Renal cortical epithelial cell (primary cell): ENCODE results near the gene VILL. TPM values are rescaled to one million over a fixed set of nuclear protein-coding genes. Genes with fewer than 3 reads are reported as not detected.
"Not testable (repeated sequence)": the region's sequence is repeated elsewhere in the genome, so short reads cannot be mapped to it uniquely, and the experiment has no call there.

Source experiments
- DNase-seq: peaks from one replicate; pipeline ENCODE4 v3.0.0-alpha.2; 2011; ENCODE audit warnings: low read depth
- total RNA-seq: library from RNA; depleted of rRNA; stranded (reverse); fragments of >200 nt; gene quantifications from 2 replicates; pipeline ENCODE4 v1.2.3, GENCODE V29; 2014

The VILL gene
- total RNA-seq, 1 donor from 2014 or later, result 4.5 TPM

DNA sequence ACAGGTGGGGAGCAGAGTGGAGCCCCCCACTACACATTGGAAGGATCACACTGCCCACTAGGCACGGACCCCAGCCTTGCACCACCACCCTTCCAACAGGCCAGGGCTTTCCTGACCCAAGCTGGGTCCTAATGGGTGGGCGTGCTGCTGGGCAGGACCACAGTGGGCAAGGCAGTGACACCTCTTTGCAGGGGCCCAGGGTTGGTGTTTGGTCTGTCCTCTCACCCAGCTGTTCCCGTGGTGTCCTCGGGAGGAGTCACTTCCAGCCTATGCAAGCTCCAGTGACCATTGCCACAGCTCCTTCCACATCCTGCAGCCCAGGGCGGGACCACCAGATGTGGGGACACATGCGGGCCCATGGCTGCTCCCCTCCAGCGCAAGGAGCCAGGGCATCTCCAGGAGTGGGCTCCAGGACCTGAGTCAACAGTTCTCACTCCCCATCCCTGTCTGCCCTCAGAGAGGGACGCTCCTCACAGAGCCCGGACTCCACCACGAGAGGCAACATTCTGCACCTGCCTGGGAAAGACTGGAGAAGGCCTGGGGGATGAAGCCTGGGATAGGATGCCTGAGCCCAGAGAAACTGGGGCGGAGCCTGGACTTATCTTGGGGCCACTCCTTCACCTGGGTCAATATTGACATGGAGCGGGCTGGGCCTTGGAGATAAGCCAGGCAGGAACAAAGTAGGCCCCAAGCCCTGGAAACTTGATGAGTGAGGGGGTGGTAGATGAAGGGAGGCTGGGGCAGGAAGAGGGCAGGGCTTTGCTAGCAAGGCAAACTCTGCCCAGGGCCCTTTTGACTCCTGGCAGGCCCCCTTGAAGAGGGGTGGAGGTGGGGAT is 3.9 kb upstream of the VILL start:
- DNase-seq, result no peak

DNA sequence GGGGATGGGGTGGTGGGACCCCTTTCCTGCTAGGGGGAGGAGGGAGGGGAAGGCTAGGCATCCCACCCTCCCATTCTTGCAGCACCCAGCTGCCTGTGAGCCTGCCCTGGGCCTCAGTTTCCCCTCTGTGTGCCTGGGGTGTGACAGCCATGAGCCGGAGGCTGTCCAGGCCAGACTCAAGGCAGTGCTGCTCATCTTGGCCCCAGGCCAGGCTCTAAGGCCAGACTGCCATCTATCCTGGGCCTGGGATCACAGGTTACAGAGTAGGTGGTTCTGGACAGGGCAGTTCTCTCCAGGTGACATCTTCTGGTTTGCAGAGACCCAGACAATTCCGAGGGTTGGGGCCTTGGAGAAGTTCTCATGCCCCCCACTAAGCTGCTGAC is 3.3 kb upstream of the VILL start:
- no peak for DNase-seq

DNA sequence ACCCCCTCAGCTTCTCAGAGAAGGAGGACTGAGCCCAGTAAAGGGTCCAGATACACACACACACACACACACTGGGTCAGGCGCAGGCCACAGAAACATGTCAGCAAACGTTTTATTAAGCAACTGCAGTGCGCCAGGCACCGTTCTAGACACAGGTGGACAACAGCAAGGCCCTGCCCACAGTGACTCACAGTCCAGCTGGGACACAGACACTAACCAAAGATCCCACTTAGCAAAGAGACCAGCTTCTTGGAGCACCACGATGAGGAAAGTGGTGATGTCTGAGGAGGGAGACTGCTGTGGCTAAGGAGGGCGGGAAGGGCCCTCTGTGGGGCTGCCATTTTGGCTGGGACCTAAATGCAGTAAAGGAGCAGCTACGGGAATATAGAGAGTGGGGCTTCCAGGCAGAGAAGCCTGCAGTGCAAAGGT is 2.8 kb upstream of the VILL start:
- DNase-seq, result no peak

DNA sequence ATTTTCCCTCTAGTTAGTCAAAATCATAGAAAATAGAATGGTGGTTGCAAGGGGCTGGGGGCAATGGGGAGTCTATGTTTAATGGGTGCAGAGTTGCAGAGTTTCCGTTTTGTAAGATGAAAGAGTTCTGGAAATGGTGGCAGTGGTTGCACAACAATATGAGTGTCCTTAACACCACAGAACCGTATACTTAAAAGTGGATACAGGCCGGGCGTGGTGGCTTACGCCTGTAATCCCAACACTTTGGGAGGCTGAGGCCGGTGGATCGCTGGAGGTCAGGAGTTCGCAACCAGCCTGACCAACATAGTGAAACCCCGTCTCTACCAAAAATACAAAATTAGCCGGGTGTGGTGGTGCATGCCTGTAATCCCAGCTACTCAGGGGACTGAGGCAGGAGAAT is 2.2 kb upstream of the VILL start:
- DNase-seq, result not testable (repeated sequence)

DNA sequence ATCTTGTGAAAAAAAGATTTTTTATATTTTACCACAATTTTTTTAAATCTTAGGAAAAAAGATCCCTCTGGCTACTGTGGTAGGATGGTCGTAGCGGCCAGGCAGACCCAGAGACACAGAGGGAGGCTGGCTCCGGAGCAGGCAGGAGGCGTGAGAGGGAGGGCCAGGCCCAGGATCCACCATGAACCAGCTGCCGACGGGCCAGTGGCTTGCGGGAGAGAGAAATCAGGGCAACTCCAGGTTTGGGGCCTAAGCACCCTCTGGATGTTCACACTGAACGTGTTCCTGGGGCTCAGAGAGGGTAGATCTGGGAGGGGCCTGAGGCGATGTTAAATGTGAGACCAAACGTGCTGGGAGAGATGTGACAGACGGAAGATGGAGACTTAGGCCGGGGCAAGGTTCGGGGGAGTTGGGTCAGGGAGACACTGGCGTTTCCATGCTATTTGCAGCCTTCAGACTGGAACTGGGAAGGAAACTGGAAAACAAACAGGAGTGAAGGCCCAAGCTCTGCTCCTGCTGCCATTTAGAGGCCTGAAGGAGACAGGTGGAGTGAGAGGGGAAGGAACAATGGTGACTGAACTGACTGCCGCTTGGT is 1.6 kb upstream of the VILL start:
- DNase-seq, result no peak

DNA sequence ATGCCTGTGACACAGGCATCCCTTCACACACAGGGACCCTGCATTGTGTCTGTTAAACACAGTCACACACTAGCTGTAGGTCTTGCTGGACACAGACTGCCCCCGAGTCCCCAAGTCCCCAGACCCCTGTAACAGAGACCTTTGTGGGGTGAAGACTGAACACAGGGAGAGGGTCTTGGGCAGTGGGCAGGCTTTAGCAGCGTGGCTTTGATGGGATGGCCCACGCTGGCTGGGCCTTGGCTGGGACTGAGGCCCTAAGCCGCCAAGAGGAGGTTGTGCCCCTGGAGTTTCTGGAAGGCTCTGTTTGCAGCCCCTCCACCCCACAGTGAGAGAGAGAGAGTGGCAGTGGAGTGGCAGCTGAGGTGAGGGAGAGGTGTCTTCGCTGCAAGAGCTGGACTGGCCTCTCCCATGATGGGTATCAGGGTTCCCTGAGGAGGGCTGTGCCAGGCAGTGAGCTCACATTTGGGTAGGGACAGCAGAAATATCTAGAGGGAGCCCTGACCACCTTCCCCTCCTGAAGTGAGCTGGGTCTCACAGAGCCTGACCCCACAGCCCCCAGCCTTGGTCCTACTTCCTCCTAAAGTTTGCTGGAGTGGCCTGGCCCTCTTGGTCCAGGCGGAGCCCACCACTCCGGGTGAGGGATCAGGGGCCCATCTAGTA is 635 bp upstream of the VILL start:
- DNase-seq, result no peak

DNA sequence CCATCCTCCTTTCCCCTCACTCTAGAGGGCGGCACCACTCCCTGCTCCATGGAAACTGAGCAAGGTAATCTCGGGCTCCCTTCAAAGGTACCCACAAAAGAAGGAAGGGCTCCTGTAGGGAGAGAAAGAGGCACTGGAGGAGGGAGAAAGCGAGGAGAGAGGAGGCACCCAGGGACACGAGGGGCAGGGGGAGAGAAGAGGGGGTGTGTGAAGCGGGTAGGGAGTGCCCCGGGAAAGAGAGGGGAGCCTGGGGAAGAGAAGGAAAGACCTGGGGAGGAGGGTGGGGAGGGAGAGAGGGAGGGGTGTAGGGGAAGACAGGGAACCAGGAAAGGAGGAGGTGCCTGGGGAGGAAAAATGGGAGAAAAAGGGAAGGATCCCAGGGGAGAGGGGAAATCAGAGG is 523 bp downstream of the VILL start:
- no peak for DNase-seq

DNA sequence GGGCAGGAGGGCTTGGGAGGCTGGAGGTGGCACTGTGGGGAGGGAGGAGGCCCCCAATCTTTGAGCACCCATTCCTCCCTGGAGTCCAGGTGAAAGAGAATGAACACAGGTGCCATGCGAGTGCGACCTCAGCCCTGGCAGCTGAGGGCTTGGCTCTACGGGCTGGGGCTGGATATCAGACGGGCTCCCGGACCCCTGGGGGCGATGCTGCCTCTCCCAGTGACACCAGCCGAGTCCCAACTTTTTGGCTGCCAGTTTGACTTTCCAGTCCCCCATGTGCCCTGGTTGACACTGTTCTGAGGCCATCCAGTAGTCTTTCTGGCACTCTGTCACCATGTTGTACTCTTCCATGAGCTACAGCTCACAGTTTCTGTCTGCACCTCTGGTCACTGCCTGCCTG is 1.2 kb downstream of the VILL start:
- no peak for DNase-seq

DNA sequence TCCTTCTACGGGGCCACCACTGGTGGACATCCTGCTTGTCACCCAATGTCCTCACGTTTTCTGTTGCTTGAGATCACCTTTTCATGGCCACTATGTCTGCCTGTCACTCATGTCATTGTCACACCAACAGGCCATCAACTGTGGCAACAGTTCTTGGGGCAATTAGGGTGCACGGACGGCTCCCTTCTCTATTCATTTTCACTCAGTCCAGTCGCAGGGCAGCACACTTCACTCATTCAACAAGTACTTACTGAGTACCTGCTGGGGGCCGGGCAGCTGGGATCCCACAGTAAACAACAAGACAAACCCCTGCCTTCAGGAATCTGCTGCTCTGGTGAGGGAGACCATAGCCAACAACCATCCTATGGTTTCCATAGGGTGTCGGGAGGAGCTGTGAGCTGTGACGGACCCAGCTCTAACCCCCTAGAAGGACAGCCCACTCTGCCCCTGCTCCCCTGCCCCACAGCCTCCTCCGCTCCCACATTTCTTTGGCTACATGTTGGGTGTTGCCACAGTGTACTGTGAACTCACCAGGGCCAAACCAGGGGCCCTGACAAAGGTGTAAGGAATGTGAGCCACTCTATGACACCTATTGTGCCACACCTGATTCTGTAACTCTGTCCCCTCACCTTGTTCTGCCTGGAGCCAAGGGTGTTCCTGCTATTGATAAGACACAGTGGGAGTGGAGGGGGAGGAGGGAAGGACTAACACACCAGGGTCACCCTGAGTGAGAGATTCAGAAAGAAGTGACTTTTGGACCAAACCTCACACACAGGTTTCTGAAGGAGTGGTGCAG is 1.9 kb downstream of the VILL start:
- DNase-seq, result no peak

DNA sequence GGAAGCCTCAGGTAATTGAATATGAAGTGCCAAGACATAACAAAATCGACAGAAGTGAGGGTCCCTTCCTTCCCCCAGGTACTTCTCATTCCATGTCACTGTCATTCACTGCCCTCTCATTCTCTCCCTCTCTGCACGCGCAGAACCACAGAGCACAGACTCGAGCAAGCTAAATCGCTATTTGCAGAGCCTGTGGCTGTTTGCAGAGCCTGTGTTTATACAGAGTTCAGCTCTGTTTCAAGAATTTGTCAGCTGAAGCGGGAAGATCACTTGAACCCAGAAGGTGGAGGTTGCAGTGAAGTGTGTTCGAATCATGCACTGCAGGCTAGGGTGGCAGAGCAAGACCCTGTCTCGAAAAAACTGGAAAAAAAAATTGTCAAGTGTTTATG is 2.5 kb downstream of the VILL start:
- no peak for DNase-seq

DNA sequence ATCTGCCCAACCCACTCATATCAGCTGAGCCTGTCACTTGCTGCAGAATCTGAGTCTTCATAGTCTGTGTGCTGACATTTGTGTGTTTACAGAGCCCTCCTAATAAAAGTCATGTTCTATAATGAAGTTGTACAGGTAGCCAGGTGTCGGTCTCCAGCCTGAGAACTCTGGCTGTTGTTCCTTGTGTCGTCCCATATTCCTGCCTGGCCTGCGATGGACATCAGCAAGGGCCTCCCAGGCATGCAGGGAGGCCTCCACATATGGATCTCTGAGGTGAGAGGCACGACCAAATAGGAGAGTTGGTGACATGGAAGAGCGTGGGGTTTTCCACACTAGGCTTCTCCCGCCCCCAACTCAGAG is 2.9 kb downstream of the VILL start:
- no peak for DNase-seq

DNA sequence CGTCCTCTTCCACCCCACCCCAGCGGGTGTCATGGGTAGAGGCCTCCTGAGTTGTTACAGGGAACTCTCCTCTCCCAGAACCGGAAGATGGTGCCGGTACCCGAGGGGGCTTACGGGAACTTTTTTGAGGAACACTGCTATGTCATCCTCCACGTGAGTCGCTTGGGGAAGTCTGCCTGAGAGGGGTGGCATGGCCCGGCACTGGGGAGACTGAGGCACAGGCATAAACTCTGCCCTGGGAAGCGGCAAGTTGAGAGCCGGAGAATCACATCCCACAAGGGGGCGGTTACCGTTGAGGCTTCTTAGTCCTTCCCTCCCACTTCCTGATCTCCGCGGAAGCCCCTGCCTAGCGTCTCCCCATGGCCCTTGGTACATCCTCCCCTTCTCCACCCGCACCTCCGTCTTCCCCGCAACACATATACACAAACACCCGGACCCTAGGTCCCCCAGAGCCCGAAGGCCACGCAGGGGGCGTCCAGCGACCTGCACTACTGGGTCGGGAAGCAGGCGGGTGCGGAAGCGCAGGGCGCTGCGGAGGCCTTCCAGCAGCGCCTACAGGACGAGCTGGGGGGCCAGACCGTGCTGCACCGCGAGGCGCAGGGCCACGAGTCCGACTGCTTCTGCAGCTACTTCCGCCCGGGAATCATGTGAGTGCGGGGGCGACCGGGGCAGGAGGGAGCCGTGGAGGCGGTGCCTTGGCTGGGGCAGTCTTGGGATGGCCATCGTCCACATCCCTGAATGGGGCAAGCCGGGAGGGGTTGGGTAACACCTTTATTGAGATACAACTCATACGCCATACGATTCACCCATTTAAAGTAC is 3.4 kb downstream of the VILL start:
- DNase-seq, result peak; percentile 49

DNA sequence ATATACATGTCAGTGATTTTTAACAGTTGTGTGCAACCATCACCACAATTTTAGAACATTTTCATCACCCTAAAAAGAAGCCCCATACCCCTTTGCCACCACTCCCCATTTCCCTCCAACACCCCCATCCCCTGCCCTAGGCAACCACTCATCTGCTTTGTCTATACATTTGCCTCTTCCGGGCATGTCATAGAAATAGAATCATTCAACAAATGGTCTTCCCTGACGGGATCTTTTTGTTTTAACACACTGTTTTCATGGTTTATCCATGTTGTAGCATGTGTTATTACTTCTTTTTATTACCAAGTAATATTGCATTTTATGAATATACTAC is 4.0 kb downstream of the VILL start:
- DNase-seq, result no peak

DNA sequence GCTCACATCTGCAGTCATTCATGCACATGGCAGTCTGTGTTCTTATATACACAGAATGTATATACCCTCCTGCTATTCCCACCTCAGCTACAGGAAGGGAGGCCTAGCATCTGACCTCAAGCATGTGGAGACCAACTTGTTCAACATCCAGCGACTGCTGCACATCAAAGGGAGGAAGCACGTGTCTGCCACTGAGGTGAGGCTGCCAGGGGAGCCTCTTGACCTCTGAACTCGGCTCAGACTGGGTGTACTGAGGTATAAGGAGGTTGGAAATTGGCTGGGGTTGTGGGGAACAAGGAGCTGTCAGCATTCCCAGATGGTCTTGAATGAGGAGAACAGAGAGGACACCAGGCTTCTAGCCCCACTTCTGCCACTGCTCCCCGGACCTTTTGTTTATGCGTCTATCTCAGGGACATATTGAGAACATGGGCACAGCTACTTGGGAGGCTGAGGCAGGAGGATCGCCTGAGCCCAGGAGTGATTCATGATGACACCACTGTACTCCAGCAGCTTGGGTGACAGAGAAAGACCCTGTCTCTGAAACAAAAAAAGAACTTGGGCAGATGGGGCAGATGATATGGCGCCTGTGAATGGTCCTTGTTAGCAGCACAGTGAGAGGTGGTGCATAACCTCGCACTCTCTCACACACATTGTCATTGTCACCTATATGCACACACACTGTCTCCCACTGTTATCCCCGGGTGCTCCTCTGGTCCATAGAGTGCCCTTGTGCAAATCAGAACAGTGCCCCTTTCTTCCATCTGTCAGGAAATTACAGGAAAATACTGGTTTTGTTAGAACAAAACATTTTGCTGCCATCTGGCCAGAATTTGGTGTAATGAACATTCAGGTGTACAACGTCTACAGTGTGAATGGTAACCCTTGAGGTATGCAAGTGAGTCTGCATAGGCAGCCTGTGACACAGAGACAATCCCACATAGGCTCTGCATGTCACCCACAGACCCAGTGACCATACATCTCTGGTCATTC is 5.4 kb downstream of the VILL start:
- DNase-seq, result no peak

DNA sequence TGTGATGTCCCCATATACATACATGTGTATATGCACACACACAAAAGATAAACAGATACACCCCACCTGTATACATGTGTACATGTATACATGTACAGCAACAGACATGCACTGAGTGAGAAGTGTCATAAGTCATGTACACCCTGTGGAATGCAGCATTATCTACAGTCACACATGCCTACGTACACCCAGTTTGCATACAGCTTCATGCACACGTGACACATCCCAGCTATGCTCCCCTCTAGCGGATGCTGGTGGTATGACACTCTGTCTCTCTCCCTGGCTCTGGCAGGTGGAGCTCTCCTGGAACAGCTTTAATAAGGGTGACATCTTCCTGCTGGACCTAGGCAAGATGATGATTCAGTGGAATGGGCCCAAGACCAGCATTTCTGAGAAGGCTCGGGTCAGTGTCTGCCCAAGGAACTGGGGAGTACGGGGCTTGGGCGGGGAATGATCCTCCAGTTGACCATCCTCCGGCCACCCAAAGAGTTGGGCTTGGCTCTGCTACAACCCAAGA is 6.3 kb downstream of the VILL start:
- peak; percentile 77 for DNase-seq

DNA sequence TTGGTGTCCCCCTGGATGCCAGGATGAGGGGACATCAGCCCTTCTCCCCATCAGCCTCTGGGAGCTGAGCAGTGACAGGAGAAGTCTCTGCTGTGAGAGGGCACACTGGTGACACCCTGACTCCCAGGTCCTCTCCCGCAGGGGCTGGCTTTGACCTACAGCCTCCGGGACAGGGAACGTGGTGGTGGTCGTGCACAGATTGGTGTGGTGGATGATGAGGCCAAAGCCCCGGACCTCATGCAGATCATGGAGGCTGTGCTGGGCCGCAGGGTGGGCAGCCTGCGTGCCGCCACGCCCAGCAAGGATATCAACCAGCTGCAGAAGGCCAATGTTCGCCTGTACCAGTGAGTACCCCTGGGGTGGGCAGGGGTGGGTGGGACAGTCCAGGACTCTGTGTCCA is 6.8 kb downstream of the VILL start:
- DNase-seq, result no peak

DNA sequence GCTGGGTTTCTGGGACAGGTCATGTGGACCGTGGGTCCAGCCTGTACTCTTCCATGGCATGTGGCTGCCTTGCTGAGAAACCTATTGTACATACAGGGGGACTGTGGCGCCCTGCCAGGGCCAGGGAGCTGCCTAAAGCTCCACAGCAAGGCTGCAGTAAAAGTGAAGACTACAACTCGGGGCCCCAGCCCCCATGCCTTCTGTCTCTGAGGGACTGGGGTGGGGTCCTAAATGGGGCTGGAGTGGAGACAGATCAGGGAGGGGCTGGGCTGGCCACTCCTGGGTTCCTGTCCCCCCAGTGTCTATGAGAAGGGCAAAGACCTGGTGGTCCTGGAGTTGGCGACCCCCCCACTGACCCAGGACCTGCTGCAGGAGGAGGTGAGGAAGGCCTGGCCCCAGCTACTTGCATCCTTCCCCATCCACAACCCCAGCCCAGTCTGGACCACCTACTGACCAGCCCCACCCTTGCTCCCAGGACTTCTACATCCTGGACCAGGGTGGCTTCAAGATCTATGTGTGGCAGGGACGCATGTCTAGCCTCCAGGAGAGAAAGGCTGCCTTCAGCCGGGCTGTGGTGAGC is 7.3 kb downstream of the VILL start:
- DNase-seq, result no peak

DNA sequence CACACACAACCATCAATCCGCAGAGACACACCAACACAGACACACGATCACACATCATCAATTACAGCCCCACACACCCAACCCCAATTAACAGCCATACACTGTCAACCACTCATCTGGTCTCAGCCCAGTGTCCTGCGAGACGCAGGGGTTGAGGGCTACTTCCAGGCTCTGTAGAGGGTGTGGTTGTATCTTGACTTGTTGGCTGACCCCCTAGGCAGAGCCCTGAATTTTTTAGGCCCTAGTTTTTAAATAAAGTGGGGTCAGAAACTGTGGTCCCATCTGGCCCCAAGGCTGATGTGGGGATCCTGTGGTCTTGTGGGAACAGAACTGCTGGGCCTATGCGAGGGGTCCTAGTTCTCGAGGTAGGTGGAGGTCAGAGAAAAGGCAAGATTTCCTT is 9.2 kb downstream of the VILL start:
- no peak for DNase-seq

DNA sequence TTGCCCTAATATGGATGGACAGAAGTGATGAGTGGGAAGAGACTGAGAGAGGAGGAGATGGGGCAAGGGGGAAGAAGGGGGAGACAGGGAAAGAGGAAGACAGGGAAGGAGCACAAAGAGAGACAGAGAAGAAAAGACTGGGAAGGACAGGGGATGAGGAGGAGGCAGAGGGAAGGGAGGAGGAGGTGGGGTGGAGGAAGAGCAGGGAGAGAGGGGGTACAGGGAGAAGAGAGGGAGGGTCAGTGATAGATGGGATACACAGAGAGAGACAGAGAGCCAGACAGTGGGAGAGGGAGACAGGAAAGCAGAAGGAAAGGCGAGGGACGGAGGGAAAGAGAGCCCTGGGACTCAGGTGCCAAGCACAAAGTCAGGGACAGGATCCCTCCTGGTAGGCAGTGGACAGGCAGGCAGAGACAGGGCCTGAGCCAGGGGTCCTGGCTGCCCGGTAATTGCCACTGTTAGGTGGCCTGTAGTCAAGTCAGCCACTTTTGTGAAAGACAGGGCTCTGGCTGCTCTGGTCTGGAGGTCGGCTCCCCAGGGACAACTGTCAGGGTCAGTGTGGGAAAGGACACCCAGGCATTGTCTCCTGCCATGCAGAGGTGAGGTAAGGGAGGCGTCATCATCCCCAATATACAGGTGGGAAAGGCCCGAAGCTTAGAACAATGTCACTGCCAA is 9.8 kb downstream of the VILL start:
- no peak for DNase-seq
